Mammary microvascular endothelial cell (primary cell): ENCODE results near the gene TOP1. TPM values are rescaled to one million over a fixed set of nuclear protein-coding genes. Genes with fewer than 3 reads are reported as not detected.

Source experiments
- total RNA-seq: library from RNA; depleted of rRNA; stranded (reverse); fragments of >200 nt; gene quantifications from 2 replicates; pipeline ENCODE4 v1.2.3, GENCODE V29; 2015

Gene TOP1
- 23.7 and 24.8 TPM in 2 replicates for total RNA-seq

GRCh38 chr20:41028359-41029149 lies at the start of gene TOP1:
TSS of gene TOP1 (plus strand) at chr20:41028822. CDS start at chr20:41029068, 246 bp downstream.

GRCh38 chr20:41136680-41137613 lies 108.3 kb downstream of the TOP1 start, which contains the start of gene PLCG1:
TSS of gene PLCG1 (plus strand) at chr20:41137543. CDS start at chr20:41137642, 99 bp downstream.

Other genes with a start within 250 kb of the TOP1 start
- 70.7 and 79.1 TPM in 2 replicates for gene PLCG1, start 108.7 kb downstream of the TOP1 start, total RNA-seq